CD4-positive, alpha-beta memory T cell (primary cell): ENCODE measurements around the gene COL5A2. TPM values are rescaled to one million over a fixed set of nuclear protein-coding genes. Genes with fewer than 3 reads are reported as not detected.

Source experiments
- CTCF ChIA-PET: fragments of 350-600 bp; sonication (Branson Sonifier 250); formaldehyde crosslinking; loops from one replicate; lab custom pipeline; 2021; ENCODE audit warnings: inconsistent platforms; ENCODE audit not compliant: partially characterized antibody; lab: Charles Lee
- POLR2A ChIA-PET: fragments of 350-600 bp; sonication (Branson Sonifier 250); formaldehyde crosslinking; loops from one replicate; lab custom pipeline; 2021; ENCODE audit not compliant: partially characterized antibody; lab: Charles Lee
- DNase-seq, 5 donors: peaks; one replicate each; pipeline versions ENCODE4 v3.0.0 to v3.0.0-alpha.2; 2020 to 2022; ENCODE audit warnings: mixed read lengths in 1 of 5
- H3K27ac ChIP-seq: one replicate; pipeline ENCODE4 v1.7.0; 2013; ENCODE audit warnings: low read depth, low read length
- H3K27me3 ChIP-seq: 2 replicates; pipeline ENCODE4 v1.7.0; 2013; ENCODE audit warnings: mild to moderate bottlenecking, low read length, moderate library complexity; ENCODE audit not compliant: insufficient read depth
- H3K36me3 ChIP-seq: 2 replicates; pipeline ENCODE4 v1.7.0; 2013; ENCODE audit warnings: mild to moderate bottlenecking, low read length, moderate library complexity; ENCODE audit not compliant: insufficient read depth
- H3K4me1 ChIP-seq: 2 replicates; pipeline ENCODE4 v1.7.0; 2013; ENCODE audit warnings: mild to moderate bottlenecking, low read length, moderate library complexity; ENCODE audit not compliant: insufficient read depth
- H3K4me3 ChIP-seq, 2 donors: one replicate each; pipeline ENCODE4 v1.7.0; 2013; ENCODE audit warnings: low read length in 2 of 2, mild to moderate bottlenecking in 1 of 2
- H3K9me3 ChIP-seq, 2 donors: one replicate each; pipeline ENCODE4 v1.7.0; 2013; ENCODE audit warnings: low read length in 2 of 2, control low read depth in 1 of 2; ENCODE audit not compliant: control insufficient read depth in 1 of 2
- H3K27ac Mint-ChIP-seq, 7 donors: one replicate each; pipeline ENCODE4 v1.8.0; 2020 to 2021; ENCODE audit warnings: mixed read lengths in 7 of 7, mild to moderate bottlenecking in 6 of 7, inconsistent platforms in 3 of 7, moderate library complexity in 3 of 7
- H3K27me3 Mint-ChIP-seq, 2 donors: one replicate each; pipeline ENCODE4 v1.8.0; 2020 to 2021; ENCODE audit warnings: mixed read lengths in 2 of 2
- H3K36me3 Mint-ChIP-seq, 2 donors: one replicate each; pipeline ENCODE4 v1.8.0; 2020 to 2021; ENCODE audit warnings: mixed read lengths in 2 of 2, inconsistent platforms in 1 of 2, mild to moderate bottlenecking in 1 of 2
- H3K4me1 Mint-ChIP-seq, 4 donors: one replicate each; pipeline ENCODE4 v1.8.0; 2020 to 2021; ENCODE audit warnings: mixed read lengths in 4 of 4, mild to moderate bottlenecking in 1 of 4
- H3K4me3 Mint-ChIP-seq, 8 donors: one replicate each; pipeline ENCODE4 v1.8.0; 2020 to 2021; ENCODE audit warnings: mixed read lengths in 8 of 8, mild to moderate bottlenecking in 7 of 8, moderate library complexity in 6 of 8, inconsistent platforms in 3 of 8
- H3K9me3 Mint-ChIP-seq, 8 donors: one replicate each; pipeline ENCODE4 v1.8.0; 2020 to 2021; ENCODE audit warnings: mixed read lengths in 8 of 8, mild to moderate bottlenecking in 5 of 8, inconsistent platforms in 3 of 8, moderate library complexity in 1 of 8
- intact Hi-C: fragments of 100-400 bp; cut with micrococcal nuclease; formaldehyde crosslinking; loops from one replicate; pipeline ENCODE4 v1.15.1; 2023
- polyA plus RNA-seq, 2 donors: library from polyadenylated mRNA; unstranded; fragments of 300-500 nt; fragmentation: Illumina TruSeq; gene quantifications; one replicate each; pipeline ENCODE4 v1.2.3, GENCODE V29; 2021
- total RNA-seq, 2 experiments: library from RNA; stranded (reverse); gene quantifications; one replicate each; pipeline ENCODE4 v1.2.3, GENCODE V29; 2021

COL5A2 gene
- total and polyA plus RNA-seq, 4 experiments from 2014 or later, result 0.05 to 1.2 (median 1.1) TPM; not detected in 1

GRCh38 chr2:189124175-189124574 is 55.4 kb downstream of the COL5A2 start:
- ChIA-PET POLR2A (no interaction called here), CTCF (interaction anchor here (1.4 kb wide), 1 partner anchor 30 kb away, joined by 4 read pairs; no protein-coding TSS in a partner anchor)
- Histone ChIP-seq H3K4me1 (no peaks in the 10 kb centered on the region), H3K27ac (no peak overlapping the region), H3K9me3 (no peaks in the 10 kb centered on the region), H3K36me3 (no peaks in the 10 kb centered on the region), H3K27me3 (no peaks in the 10 kb centered on the region), H3K4me3 (no peak overlapping the region)
- no peak for DNase-seq
- intact Hi-C loops, result no loop called here
- no peaks in the 10 kb centered on the region for H3K36me3 Mint-ChIP-seq
- no peaks in the 10 kb centered on the region for H3K4me1 Mint-ChIP-seq
- no peaks in the 10 kb centered on the region for H3K9me3 Mint-ChIP-seq
- H3K4me3 Mint-ChIP-seq, result no peak overlapping the region
- H3K27me3 Mint-ChIP-seq, result peaks cover 0 to 2% of the 10 kb centered on the region in 2 donors
- H3K27ac Mint-ChIP-seq, result no peak overlapping the region

- DNase-seq, result no peak
- ChIA-PET POLR2A (no interaction called here), CTCF (interaction anchor here (1.0 to 2.0 kb wide), 3 partner anchors 23 to 170 kb away, joined by 3 to 4 read pairs (median 3); no protein-coding TSS in a partner anchor)
- peaks cover 0 to 2% of the 10 kb centered on the region in 2 donors for H3K27me3 Mint-ChIP-seq
- no peaks in the 10 kb centered on the region for H3K27me3 ChIP-seq
- no peaks in the 10 kb centered on the region for H3K9me3 ChIP-seq
- no peak overlapping the region for H3K27ac ChIP-seq
- H3K4me1 ChIP-seq, result no peaks in the 10 kb centered on the region
- intact Hi-C loops, result no loop called here
- no peaks in the 10 kb centered on the region for H3K9me3 Mint-ChIP-seq
- H3K4me3 Mint-ChIP-seq, result no peak overlapping the region
- no peak overlapping the region for H3K27ac Mint-ChIP-seq
- no peaks in the 10 kb centered on the region for H3K4me1 Mint-ChIP-seq
- H3K36me3 Mint-ChIP-seq, result no peaks in the 10 kb centered on the region
- no peak overlapping the region for H3K4me3 ChIP-seq
- H3K36me3 ChIP-seq, result no peaks in the 10 kb centered on the region
Measured at GRCh38 chr2:189118386-189118785, 61.2 kb downstream of the COL5A2 start.

GRCh38 chr2:189116979-189117378 is 62.6 kb downstream of the COL5A2 start:
- Histone ChIP-seq H3K36me3 (no peaks in the 10 kb centered on the region), H3K4me1 (no peaks in the 10 kb centered on the region), H3K27ac (no peak overlapping the region), H3K27me3 (no peaks in the 10 kb centered on the region), H3K4me3 (no peak overlapping the region), H3K9me3 (no peaks in the 10 kb centered on the region)
- CTCF ChIA-PET, result interaction anchor here (2.0 kb wide), 1 partner anchor 23 kb away, joined by 4 read pairs; no protein-coding TSS in a partner anchor
- peaks cover 0 to 2% of the 10 kb centered on the region in 2 donors for H3K27me3 Mint-ChIP-seq
- no peaks in the 10 kb centered on the region for H3K4me1 Mint-ChIP-seq
- H3K9me3 Mint-ChIP-seq, result no peaks in the 10 kb centered on the region
- H3K36me3 Mint-ChIP-seq, result no peaks in the 10 kb centered on the region
- POLR2A ChIA-PET, result no interaction called here
- intact Hi-C loops, result no loop called here
- H3K4me3 Mint-ChIP-seq, result no peak overlapping the region
- no peak for DNase-seq
- no peak overlapping the region for H3K27ac Mint-ChIP-seq

- no peaks in the 10 kb centered on the region for H3K27me3 ChIP-seq
- Mint-ChIP-seq H3K4me1 (no peaks in the 10 kb centered on the region), H3K4me3 (no peak overlapping the region), H3K27ac (no peak overlapping the region), H3K9me3 (no peaks in the 10 kb centered on the region), H3K36me3 (no peaks in the 10 kb centered on the region), H3K27me3 (peaks cover 0 to 2% of the 10 kb centered on the region in 2 donors)
- H3K4me3 ChIP-seq, result no peak overlapping the region
- no peaks in the 10 kb centered on the region for H3K36me3 ChIP-seq
- H3K27ac ChIP-seq, result no peak overlapping the region
- POLR2A ChIA-PET, result no interaction called here
- DNase-seq, result no peak
- no peaks in the 10 kb centered on the region for H3K4me1 ChIP-seq
- H3K9me3 ChIP-seq, result no peaks in the 10 kb centered on the region
- CTCF ChIA-PET, result no interaction called here
- intact Hi-C loops, result no loop called here
Measured at GRCh38 chr2:189116087-189116486, 63.5 kb downstream of the COL5A2 start.

GRCh38 chr2:189115126-189115525 is 64.4 kb downstream of the COL5A2 start:
- DNase-seq, result no peak
- H3K27ac ChIP-seq, result no peak overlapping the region
- no peaks in the 10 kb centered on the region for H3K36me3 Mint-ChIP-seq
- H3K4me1 Mint-ChIP-seq, result no peaks in the 10 kb centered on the region
- H3K9me3 ChIP-seq, result no peaks in the 10 kb centered on the region
- ChIA-PET CTCF (no interaction called here), POLR2A (no interaction called here)
- intact Hi-C loops, result no loop called here
- H3K4me3 ChIP-seq, result no peak overlapping the region
- H3K4me3 Mint-ChIP-seq, result no peak overlapping the region
- peaks cover 0 to 2% of the 10 kb centered on the region in 2 donors for H3K27me3 Mint-ChIP-seq
- no peaks in the 10 kb centered on the region for H3K4me1 ChIP-seq
- no peaks in the 10 kb centered on the region for H3K36me3 ChIP-seq
- no peaks in the 10 kb centered on the region for H3K9me3 Mint-ChIP-seq
- no peak overlapping the region for H3K27ac Mint-ChIP-seq
- H3K27me3 ChIP-seq, result no peaks in the 10 kb centered on the region

GRCh38 chr2:189113963-189114362 is 65.6 kb downstream of the COL5A2 start:
- Mint-ChIP-seq H3K27me3 (peaks cover 0 to 2% of the 10 kb centered on the region in 2 donors), H3K9me3 (no peaks in the 10 kb centered on the region), H3K4me3 (no peak overlapping the region), H3K36me3 (no peaks in the 10 kb centered on the region), H3K4me1 (no peaks in the 10 kb centered on the region), H3K27ac (no peak overlapping the region)
- DNase-seq, result no peak
- H3K27ac ChIP-seq, result no peak overlapping the region
- ChIA-PET POLR2A (no interaction called here), CTCF (no interaction called here)
- no peak overlapping the region for H3K4me3 ChIP-seq
- H3K27me3 ChIP-seq, result no peaks in the 10 kb centered on the region
- no peaks in the 10 kb centered on the region for H3K4me1 ChIP-seq
- no peaks in the 10 kb centered on the region for H3K9me3 ChIP-seq
- intact Hi-C loops, result no loop called here
- no peaks in the 10 kb centered on the region for H3K36me3 ChIP-seq

- Mint-ChIP-seq H3K4me3 (no peak overlapping the region), H3K9me3 (no peaks in the 10 kb centered on the region), H3K4me1 (peaks cover 0 to 2% (median 0%) of the 10 kb centered on the region in 4 donors), H3K27ac (no peak overlapping the region), H3K27me3 (no peaks in the 10 kb centered on the region), H3K36me3 (no peaks in the 10 kb centered on the region)
- Histone ChIP-seq H3K27me3 (no peaks in the 10 kb centered on the region), H3K27ac (no peak overlapping the region), H3K4me3 (no peak overlapping the region), H3K4me1 (no peaks in the 10 kb centered on the region), H3K36me3 (no peaks in the 10 kb centered on the region), H3K9me3 (no peaks in the 10 kb centered on the region)
- ChIA-PET POLR2A (no interaction called here), CTCF (interaction anchor here (0.6 kb wide), 1 partner anchor 214 kb away, joined by 7 read pairs; no protein-coding TSS in a partner anchor)
- DNase-seq, result no peak
- intact Hi-C loops, result no loop called here
Measured at GRCh38 chr2:189111063-189111715, 68.4 kb downstream of the COL5A2 start.
